SH-SY5Y (cell line): Measurements from ENCODE around the gene PHKB.

ENCODE experiments used
- GATA2 ChIP-seq: IDR thresholded peaks from 2 replicates; pipeline ENCODE4 v1.6.1; 2011; ENCODE audit warnings: mild to moderate bottlenecking, low read depth, low read length
- GATA3 ChIP-seq: IDR thresholded peaks from 2 replicates; pipeline ENCODE4 v1.6.1; 2011; ENCODE audit warnings: low read depth, mild to moderate bottlenecking, low read length, moderate library complexity

- TF ChIP-seq GATA2 (no peak), GATA3 (no peak)
Observed at GRCh38 chr16:47511882-47512281, 50.8 kb downstream of the PHKB start.
